A375 (cell line): ENCODE results near the gene STXBP4. TPM values are rescaled to one million over a fixed set of nuclear protein-coding genes. Genes with fewer than 3 reads are reported as not detected.

Source experiments
- small RNA-seq: library from RNA; depleted of rRNA; stranded (forward); fragments of <200 nt; gene quantifications from one replicate; pipeline ENCODE3, GENCODE V24; 2014
- total RNA-seq: library from RNA; depleted of rRNA; stranded (reverse); fragments of >200 nt; shearing (Covaris generic); gene quantifications from 2 replicates; pipeline ENCODE4 v1.2.3, GENCODE V29; 2014; rRNA removed

STXBP4 gene
- 3.8 and 8.0 TPM in 2 replicates for total RNA-seq

DNA sequence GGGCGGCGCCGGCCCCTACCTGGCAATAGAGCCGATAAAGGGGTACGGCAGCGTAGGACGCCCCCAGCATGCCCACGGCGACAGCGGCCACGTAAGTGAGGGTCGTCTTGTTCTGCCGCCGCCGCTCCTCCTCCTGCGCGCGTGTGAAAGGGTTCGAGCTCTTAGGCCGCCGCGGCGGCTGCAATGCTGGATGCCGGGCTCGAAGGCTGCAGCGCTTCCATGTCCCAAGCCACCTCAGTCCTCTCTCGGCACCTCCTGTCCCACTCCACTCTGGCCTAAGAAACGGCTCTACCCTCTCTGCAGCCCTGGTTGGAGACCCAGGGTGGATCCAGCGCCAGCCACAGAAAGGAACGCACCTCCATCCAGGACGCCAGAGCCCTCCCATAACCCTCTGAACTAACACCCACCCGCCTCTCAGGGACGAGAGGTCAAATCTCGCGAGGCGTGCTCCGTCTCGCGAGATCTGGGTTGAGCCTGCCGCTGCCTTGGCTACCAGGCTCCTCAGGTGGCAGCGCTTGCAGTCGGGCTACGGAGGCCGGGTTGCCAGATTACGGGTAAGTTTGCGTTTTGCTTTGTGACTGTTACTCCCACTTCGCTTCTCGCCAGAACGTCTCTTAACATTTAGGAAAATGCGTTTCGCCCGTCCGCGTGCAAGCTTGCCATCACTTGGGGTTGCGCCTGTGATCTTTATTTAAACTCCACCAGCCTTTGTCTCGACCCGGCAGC, at the start of gene STXBP4, which contains the start of gene COX11:
TSS of gene STXBP4 (plus strand) at position 504 of the 726 bp plus-strand sequence. CDS start 17,455 bp downstream, outside the sequence.
TSS of gene COX11 (minus strand) at position 393 of the 726 bp plus-strand sequence. CDS start at position 385, 8 bp downstream.

Small RNA genes lying within 50 kb of the gene (small RNA-seq; reads per million reads assigned to genes)
- not detected for gene AC007485.1

Other genes starting within 250 kb of the STXBP4 start
- 30.7 and 35.5 TPM in 2 replicates for gene TOM1L1, start 67.9 kb upstream of the STXBP4 start, total RNA-seq
- gene COX11, start 111 bp upstream of the STXBP4 start, total RNA-seq, result 122 and 141 TPM in 2 replicates